Testis (tissue), 2 donors: ENCODE measurements around the gene ANKRD52.
"Not testable (repeated sequence)": the region's sequence is repeated elsewhere in the genome, so short reads cannot be mapped to it uniquely, and the experiment has no call there.

Experiments
- POLR2A ChIP-seq: fragments of 450-650 bp; IDR thresholded peaks from one replicate; pipeline ENCODE4 v1.6.1; 2017; ENCODE audit warnings: antibody characterized with exemption, mild to moderate bottlenecking, moderate library complexity
- TF ChIP-seq, protein P1 (sequence below), 3 experiments: fragments of 450-650 bp in 2 of 3; fragments of 200-600 bp in 1 of 3; sonication (generic) in 1 of 3; IDR thresholded peaks; one replicate each; pipeline ENCODE4 v1.5.1; 2016 to 2019; ENCODE audit warnings: antibody characterized with exemption in 3 of 3, mild to moderate bottlenecking in 2 of 3, moderate library complexity in 1 of 3

- TF ChIP-seq, protein P1, sequence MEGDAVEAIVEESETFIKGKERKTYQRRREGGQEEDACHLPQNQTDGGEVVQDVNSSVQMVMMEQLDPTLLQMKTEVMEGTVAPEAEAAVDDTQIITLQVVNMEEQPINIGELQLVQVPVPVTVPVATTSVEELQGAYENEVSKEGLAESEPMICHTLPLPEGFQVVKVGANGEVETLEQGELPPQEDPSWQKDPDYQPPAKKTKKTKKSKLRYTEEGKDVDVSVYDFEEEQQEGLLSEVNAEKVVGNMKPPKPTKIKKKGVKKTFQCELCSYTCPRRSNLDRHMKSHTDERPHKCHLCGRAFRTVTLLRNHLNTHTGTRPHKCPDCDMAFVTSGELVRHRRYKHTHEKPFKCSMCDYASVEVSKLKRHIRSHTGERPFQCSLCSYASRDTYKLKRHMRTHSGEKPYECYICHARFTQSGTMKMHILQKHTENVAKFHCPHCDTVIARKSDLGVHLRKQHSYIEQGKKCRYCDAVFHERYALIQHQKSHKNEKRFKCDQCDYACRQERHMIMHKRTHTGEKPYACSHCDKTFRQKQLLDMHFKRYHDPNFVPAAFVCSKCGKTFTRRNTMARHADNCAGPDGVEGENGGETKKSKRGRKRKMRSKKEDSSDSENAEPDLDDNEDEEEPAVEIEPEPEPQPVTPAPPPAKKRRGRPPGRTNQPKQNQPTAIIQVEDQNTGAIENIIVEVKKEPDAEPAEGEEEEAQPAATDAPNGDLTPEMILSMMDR (IDR thresholded peaks at IDR 0.05), result not testable (repeated sequence)
- not testable (repeated sequence) for TF ChIP-seq POLR2A
These were observed 14.3 kb upstream of the ANKRD52 start for GRCh38 chr12:56272468-56272867.
